ENCODE results near the gene PRM2. TPM values are rescaled to one million over a fixed set of nuclear protein-coding genes. Genes with fewer than 3 reads are reported as not detected.

The PRM2 gene
- total RNA-seq, 4 donors from 2014 or later: not detected

DNA sequence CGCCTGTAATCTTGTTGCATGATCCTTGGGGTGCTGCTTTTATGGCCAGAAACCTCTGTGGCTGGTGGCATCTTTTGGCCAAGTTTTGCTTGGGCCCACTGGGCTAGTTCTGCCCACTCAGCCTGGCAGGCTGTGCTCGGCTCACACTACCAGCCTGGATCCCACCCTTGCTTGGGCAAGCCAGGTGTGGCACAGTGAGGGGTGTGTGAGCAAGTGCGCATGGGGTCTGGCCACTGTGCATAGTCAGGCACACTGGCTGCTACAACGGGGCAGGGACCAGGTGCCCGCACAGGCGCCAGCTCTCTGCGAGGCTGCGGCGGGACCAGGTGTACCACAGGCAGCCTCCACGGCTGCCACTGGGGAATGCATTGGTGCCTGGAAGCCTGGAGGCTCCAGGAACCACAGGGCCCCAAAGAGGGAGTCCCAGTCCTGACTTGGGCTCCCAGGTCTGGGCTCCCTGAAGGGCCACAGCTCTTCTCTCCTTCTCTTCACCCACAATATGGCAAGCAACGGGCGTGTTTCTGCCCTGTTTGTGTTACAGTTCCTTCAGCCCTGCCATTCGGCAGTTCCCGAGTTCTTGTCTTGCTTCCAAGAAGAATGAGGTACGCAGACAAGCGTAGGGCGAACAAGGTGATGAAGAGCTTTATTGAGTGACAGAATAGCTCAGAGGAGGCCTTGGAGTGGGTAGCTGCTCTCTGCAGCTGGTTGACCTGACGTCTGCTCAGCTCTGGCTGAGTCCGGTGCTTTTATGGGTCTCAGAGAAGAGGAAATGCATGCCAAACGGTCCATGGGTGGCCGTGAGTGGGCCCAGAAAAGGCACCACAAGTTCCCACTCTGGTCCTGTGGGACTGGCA lies 31.6 kb upstream of the PRM2 start:
- no peak for ATAC-seq
- Histone ChIP-seq H3K36me3 (no peaks in the 10 kb centered on the region), H3K4me1 (peaks cover 0 to 6% (median 0%) of the 10 kb centered on the region in 3 donors), H3K27me3 (no peaks in the 10 kb centered on the region), H3K27ac (no peak overlapping the region), H3K4me3 (no peak overlapping the region), H3K9me3 (no peaks in the 10 kb centered on the region)
- TF ChIP-seq EP300 (IDR thresholded peaks at IDR 0.05) (no peak), CTCF (IDR thresholded peaks at IDR 0.05) (no peak), POLR2AphosphoS5 (IDR thresholded peaks at IDR 0.05) (no peak), POLR2A (IDR thresholded peaks at IDR 0.05) (no peak)
- 93% methylated on average over 1 to 8 of the region's 21 CpGs for WGBS, 2 donors (ENCODE audit: low coverage in 1 of 2)

DNA sequence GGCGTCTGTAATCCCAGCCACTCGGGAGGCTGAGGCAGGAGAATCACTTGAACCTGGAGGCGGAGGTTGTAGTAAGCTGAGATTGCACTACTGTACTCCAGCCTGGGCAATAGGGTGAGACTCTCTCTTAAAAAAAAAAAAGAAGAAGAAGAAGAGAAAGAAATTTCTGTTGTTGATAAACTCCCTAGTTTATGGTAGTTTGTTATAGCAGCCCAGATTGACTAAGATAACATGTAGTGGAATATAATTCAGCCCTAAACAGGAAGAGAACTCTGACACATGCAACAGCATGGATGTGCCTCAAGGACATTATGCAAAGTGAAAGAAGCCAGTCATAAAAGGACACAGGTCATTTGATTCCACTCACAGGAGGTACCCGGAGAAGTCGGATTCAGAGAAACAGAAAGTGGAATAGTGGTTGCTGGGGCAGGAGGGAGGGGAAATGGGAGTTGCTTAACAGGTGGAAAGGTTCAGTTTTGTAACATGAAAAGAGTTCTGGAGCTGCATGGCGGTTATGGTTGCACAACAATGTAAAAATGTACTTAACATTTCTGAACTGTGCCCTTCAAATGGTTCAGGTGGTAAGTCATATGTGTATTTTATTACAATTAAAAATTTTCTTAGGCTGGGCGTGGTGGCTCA lies 30.8 kb upstream of the PRM2 start:
- Histone ChIP-seq H3K4me1 (no peaks in the 10 kb centered on the region), H3K27me3 (no peaks in the 10 kb centered on the region), H3K9me3 (no peaks in the 10 kb centered on the region), H3K36me3 (no peaks in the 10 kb centered on the region), H3K27ac (no peak overlapping the region), H3K4me3 (no peak overlapping the region)
- no peak for TF ChIP-seq CTCF (IDR thresholded peaks at IDR 0.05)
- TF ChIP-seq POLR2AphosphoS5 (IDR thresholded peaks at IDR 0.05): no peak
- no peak for TF ChIP-seq EP300 (IDR thresholded peaks at IDR 0.05)
- TF ChIP-seq POLR2A (IDR thresholded peaks at IDR 0.05): no peak
- 87 to 88% methylated on average over 4 to 7 of the region's 7 CpGs for WGBS, 2 donors (ENCODE audit: low coverage in 1 of 2)
- ATAC-seq: no peak

- WGBS, 2 donors (ENCODE audit: low coverage in 1 of 2): 86 to 90% methylated on average over 2 to 7 of the region's 8 CpGs
- H3K36me3 ChIP-seq: no peaks in the 10 kb centered on the region
- H3K4me1 ChIP-seq: no peaks in the 10 kb centered on the region
- H3K9me3 ChIP-seq: no peaks in the 10 kb centered on the region
- H3K4me3 ChIP-seq: no peak overlapping the region
- no peaks in the 10 kb centered on the region for H3K27me3 ChIP-seq
- H3K27ac ChIP-seq: no peak overlapping the region
- TF ChIP-seq EP300 (IDR thresholded peaks at IDR 0.05) (no peak), POLR2A (IDR thresholded peaks at IDR 0.05) (no peak), POLR2AphosphoS5 (IDR thresholded peaks at IDR 0.05) (no peak), CTCF (IDR thresholded peaks at IDR 0.05) (no peak)
- ATAC-seq: no peak
Observed at GRCh38 chr16:11306381-11306780, 30.1 kb upstream of the PRM2 start.

GRCh38 chr16:11303405-11304138 lies 27.3 kb upstream of the PRM2 start:
- Histone ChIP-seq H3K27me3 (no peaks in the 10 kb centered on the region), H3K36me3 (no peaks in the 10 kb centered on the region), H3K4me3 (no peak overlapping the region), H3K4me1 (no peaks in the 10 kb centered on the region), H3K9me3 (no peaks in the 10 kb centered on the region), H3K27ac (no peak overlapping the region)
- WGBS, 2 donors (ENCODE audit: low coverage in 1 of 2): 56 to 58% methylated on average over 11 to 15 of the region's 18 CpGs
- TF ChIP-seq POLR2A (IDR thresholded peaks at IDR 0.05): no peak
- TF ChIP-seq CTCF (IDR thresholded peaks at IDR 0.05): no peak
- TF ChIP-seq EP300 (IDR thresholded peaks at IDR 0.05): no peak
- no peak for TF ChIP-seq POLR2AphosphoS5 (IDR thresholded peaks at IDR 0.05)
- ATAC-seq: no peak

Measured in gastroesophageal sphincter (tissue), 4 donors.